Thoracic aorta (tissue), 2 donors: ENCODE data around the gene CTIF. TPM values are rescaled to one million over a fixed set of nuclear protein-coding genes. Genes with fewer than 3 reads are reported as not detected.

Source experiments
- ATAC-seq: fragments of 150-250 bp; one replicate; pipeline ENCODE4 v1.8.0; 2017; ENCODE audit warnings: low read depth; ENCODE audit not compliant: insufficient number of reproducible peaks, low FRiP score
- DNase-seq: peaks from one replicate; pipeline ENCODE4 v3.0.0-alpha.2; 2020; ENCODE audit warnings: low spot score
- H3K27ac ChIP-seq, 2 donors: fragments of 200-600 bp; sonication (generic); 1 replicate in 1 of 2; 2 replicates in 1 of 2; pipeline ENCODE4 v1.5.1; 2016; ENCODE audit warnings: mild to moderate bottlenecking in 2 of 2, moderate library complexity in 2 of 2
- H3K27me3 ChIP-seq: fragments of 200-600 bp; sonication (generic); replicated peaks from 2 replicates; pipeline ENCODE4 v1.6.0; 2016; ENCODE audit warnings: mild to moderate bottlenecking; ENCODE audit not compliant: insufficient read depth
- H3K36me3 ChIP-seq: fragments of 200-600 bp; sonication (generic); one replicate; pipeline ENCODE4 v1.5.1; 2016
- H3K4me1 ChIP-seq, 2 donors: fragments of 200-600 bp; sonication (generic); 1 replicate in 1 of 2; 2 replicates in 1 of 2; pipeline versions ENCODE4 v1.5.1 to v1.6.0; 2016; ENCODE audit warnings: low read depth in 2 of 2, mild to moderate bottlenecking in 1 of 2; ENCODE audit not compliant: control insufficient read depth in 1 of 2
- H3K4me3 ChIP-seq: fragments of 200-600 bp; sonication (generic); 2 replicates; pipeline ENCODE4 v1.5.1; 2016; ENCODE audit warnings: mild to moderate bottlenecking
- H3K9me3 ChIP-seq: fragments of 200-600 bp; sonication (generic); 2 replicates; pipeline ENCODE4 v1.5.1; 2016
- total RNA-seq, 2 donors: library from RNA; depleted of rRNA; stranded (reverse); fragments of >200 nt; gene quantifications; one replicate each; pipeline versions ENCODE4 v1.1.0 to v1.2.3, GENCODE V29; 2016
- TF ChIP-seq, protein P1 (sequence below): fragments of 200-600 bp; sonication (generic); IDR thresholded peaks from one replicate; pipeline ENCODE4 v1.5.1; 2019; ENCODE audit warnings: antibody characterized with exemption

CTIF gene
- total RNA-seq, 2 donors from 2014 or later, result 63.3 to 125 TPM

DNA sequence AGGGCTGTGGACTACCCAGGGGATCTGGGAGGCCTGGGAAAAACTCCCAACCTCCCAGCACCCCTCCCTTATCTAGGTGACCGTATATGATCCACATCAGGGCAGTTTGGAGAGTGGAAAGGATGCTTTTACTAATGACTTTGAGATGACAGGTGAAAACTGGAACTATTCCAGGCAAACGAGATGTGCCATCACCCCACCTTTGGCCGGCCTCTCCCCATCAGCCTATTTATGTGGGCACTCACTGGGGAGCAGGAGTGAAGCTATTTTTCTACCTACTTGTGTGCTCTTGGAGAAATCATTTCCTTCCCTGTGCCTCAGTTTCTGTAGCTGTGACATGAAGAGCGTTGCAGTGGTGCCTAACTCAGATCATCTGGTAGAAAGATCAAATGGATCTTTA is 304.8 kb downstream of the CTIF start:
- ATAC-seq (no peak), DNase-seq (no peak)
- Histone ChIP-seq H3K9me3 (no peaks in the 10 kb centered on the region), H3K36me3 (no peaks in the 10 kb centered on the region), H3K4me1 (peaks cover 28 to 55% of the 10 kb centered on the region in 2 donors), H3K27me3 (no peaks in the 10 kb centered on the region), H3K4me3 (no peak overlapping the region), H3K27ac (no peak overlapping the region)
- TF ChIP-seq, protein P1, sequence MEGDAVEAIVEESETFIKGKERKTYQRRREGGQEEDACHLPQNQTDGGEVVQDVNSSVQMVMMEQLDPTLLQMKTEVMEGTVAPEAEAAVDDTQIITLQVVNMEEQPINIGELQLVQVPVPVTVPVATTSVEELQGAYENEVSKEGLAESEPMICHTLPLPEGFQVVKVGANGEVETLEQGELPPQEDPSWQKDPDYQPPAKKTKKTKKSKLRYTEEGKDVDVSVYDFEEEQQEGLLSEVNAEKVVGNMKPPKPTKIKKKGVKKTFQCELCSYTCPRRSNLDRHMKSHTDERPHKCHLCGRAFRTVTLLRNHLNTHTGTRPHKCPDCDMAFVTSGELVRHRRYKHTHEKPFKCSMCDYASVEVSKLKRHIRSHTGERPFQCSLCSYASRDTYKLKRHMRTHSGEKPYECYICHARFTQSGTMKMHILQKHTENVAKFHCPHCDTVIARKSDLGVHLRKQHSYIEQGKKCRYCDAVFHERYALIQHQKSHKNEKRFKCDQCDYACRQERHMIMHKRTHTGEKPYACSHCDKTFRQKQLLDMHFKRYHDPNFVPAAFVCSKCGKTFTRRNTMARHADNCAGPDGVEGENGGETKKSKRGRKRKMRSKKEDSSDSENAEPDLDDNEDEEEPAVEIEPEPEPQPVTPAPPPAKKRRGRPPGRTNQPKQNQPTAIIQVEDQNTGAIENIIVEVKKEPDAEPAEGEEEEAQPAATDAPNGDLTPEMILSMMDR, result no peak

DNA sequence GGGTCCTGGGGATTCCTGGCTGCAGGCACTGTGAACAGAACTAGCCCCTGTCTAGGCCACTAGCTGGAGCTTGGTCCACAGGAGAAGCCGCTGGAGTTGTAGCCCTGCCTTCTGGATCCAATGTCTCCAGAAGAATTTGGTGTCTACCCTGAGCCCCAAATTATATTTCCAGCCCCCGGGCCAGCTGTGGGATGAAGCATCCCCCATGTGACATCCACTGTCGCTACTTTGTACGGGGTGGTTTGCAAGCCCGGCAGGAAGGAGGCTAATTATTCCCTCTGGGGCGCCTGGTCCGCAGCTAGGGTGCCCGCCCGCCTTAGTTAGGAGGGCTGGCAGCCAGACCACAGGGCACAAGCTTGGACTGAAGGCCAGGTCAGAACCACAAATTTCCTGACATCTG is 305.4 kb downstream of the CTIF start:
- Histone ChIP-seq H3K4me3 (no peak overlapping the region), H3K27ac (no peak overlapping the region), H3K9me3 (no peaks in the 10 kb centered on the region), H3K27me3 (no peaks in the 10 kb centered on the region), H3K36me3 (no peaks in the 10 kb centered on the region), H3K4me1 (peaks cover 23 to 55% of the 10 kb centered on the region in 2 donors)
- TF ChIP-seq, protein P1, result no peak
- DNase-seq, result no peak
- no peak for ATAC-seq

DNA sequence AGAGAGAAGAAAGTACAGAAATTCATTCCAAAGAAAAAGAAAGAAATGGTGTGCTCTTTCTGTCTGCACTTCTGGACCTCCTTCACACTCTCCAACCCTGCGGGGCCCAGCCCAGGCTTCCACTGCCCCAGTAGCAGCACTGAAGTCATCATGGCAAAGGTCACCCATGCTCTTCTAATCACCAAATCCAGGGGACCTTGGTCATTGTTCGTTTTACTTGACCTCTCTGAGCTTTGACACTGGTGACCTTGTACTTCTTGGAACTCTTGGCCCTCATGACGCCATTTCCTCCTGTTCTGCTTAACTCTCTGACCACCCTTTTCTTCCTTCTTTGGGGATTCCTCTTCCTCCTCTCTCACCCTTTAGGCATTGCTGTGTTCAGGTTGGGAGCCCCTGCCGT is 306.3 kb downstream of the CTIF start:
- TF ChIP-seq, protein P1, result no peak
- Histone ChIP-seq H3K36me3 (no peaks in the 10 kb centered on the region), H3K4me1 (peaks cover 22 to 52% of the 10 kb centered on the region in 2 donors), H3K9me3 (no peaks in the 10 kb centered on the region), H3K4me3 (no peak overlapping the region), H3K27ac (no peak overlapping the region), H3K27me3 (no peaks in the 10 kb centered on the region)
- no peak for ATAC-seq
- no peak for DNase-seq

DNA sequence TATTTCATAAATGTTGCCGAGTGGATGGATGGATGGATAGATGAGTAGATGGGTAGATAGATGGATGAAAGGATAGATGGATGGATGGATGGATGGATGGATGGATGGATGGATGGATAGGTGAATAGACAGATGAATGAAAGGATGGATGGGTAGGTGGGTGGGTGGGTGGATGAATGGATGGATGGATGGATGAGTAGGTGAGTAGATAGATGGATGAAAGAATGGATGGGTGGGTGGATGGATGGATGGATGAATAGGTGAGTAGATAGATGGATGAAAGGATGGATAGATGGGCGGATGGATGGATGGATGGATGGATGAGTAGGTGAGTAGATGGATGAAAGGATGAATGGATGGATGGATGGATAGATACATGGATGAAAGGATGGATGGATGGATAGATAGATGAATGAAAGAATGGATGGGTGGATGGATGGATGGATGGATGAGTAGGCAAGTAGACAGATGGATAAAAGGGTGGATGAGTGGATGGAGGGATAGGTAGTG is 307.6 kb downstream of the CTIF start:
- H3K27ac ChIP-seq, result no peak overlapping the region
- H3K27me3 ChIP-seq, result no peaks in the 10 kb centered on the region
- ATAC-seq, result no peak
- DNase-seq, result no peak
- H3K9me3 ChIP-seq, result no peaks in the 10 kb centered on the region
- TF ChIP-seq, protein P1, result no peak
- no peak overlapping the region for H3K4me3 ChIP-seq
- H3K4me1 ChIP-seq, result peaks cover 28 to 52% of the 10 kb centered on the region in 2 donors
- H3K36me3 ChIP-seq, result no peaks in the 10 kb centered on the region

DNA sequence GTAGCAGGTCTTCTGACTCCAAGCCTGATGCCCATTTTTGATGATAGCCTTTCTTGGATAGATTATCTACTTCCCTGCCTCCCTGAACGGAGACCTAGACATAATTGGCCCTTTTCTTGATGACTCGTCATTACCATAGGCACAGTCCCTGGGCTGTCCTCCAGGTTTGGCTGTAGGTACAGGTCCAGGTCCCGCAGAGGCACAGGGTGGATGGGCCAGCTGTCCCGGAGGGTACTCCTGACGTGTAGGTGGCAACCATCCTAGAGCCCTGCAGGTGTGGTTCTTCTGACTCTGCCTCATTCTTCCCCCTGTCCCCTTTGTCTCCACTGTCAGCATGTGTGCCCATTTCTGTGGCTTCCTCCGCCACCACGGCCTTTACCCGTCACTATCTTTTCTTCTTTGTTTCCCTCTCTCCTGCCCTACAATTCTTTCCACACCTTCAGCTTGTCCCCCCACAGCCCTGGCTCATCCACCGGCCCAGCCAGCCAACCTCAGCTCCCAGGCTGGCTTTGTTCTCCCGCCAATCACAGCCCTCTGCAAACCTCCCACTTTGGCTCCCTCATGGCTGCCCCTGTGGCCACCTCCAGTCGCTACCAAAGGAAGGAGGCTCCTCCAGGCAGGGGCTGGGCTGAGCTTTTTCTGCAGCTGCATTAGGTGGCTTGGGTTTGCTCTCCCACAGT is 309.1 kb downstream of the CTIF start:
- DNase-seq (no peak), ATAC-seq (no peak)
- peak overlapping the region; percentile 16 to 25 for H3K27ac ChIP-seq
- H3K9me3 ChIP-seq, result no peaks in the 10 kb centered on the region
- no peak overlapping the region for H3K4me3 ChIP-seq
- TF ChIP-seq, protein P1, result no peak
- H3K27me3 ChIP-seq, result no peaks in the 10 kb centered on the region
- no peaks in the 10 kb centered on the region for H3K36me3 ChIP-seq
- H3K4me1 ChIP-seq, result peaks cover 23 to 59% of the 10 kb centered on the region in 2 donors
